Adrenal gland (tissue), 5 donors: ENCODE data around the gene LRRTM4.

Source experiments
- CTCF ChIP-seq, 6 experiments: fragments of 450-650 bp in 4 of 6; fragments of 200-600 bp in 2 of 6; sonication (generic) in 1 of 6; IDR thresholded peaks; 1 replicate in 5 of 6; 2 replicates in 1 of 6; pipeline versions ENCODE4 v1.5.1 to v1.8.0; 2016 to 2021; ENCODE audit warnings: antibody characterized with exemption in 6 of 6, mild to moderate bottlenecking in 2 of 6, moderate library complexity in 1 of 6
- POLR2A ChIP-seq, 2 donors: fragments of 450-650 bp; IDR thresholded peaks; one replicate each; pipeline ENCODE4 v1.6.1; 2017; ENCODE audit warnings: antibody characterized with exemption in 2 of 2, mild to moderate bottlenecking in 2 of 2, moderate library complexity in 1 of 2
- donor health status: DM: no; HTN: no; CAD: no.

GRCh38 chr2:77421971-77422370, 100.2 kb downstream of the LRRTM4 start:
- TF ChIP-seq CTCF (IDR thresholded peaks at IDR 0.05), result no peak
- no peak for TF ChIP-seq POLR2A (IDR thresholded peaks at IDR 0.05)
